SK-N-SH (cell line): ENCODE measurements around the gene DLL4.

Experiments
- EP300 ChIP-seq, 2 experiments: IDR thresholded peaks; 2 replicates each; pipeline versions ENCODE4 v1.4.0 to v1.6.1; 2012; ENCODE audit warnings: borderline replicate concordance in 1 of 2, low read depth in 1 of 2, low read length in 1 of 2
- EZH2phosphoT487 ChIP-seq: fragments of 200-600 bp; sonication (generic); IDR thresholded peaks from 2 replicates; pipeline ENCODE4 v1.6.1; 2017; ENCODE audit warnings: low read depth, mixed run types, mild to moderate bottlenecking, antibody characterized with exemption, moderate library complexity, borderline replicate concordance
- RFX5 ChIP-seq: IDR thresholded peaks from 2 replicates; pipeline ENCODE4 v1.6.1; 2012; ENCODE audit warnings: mild to moderate bottlenecking, improper control_type of control experiment, low read length
- YY1 ChIP-seq: IDR thresholded peaks from 2 replicates; pipeline ENCODE4 v1.4.0; 2012; ENCODE audit warnings: low read depth, mild to moderate bottlenecking
- TF ChIP-seq, protein P1 (sequence below): fragments of 200-600 bp; sonication (generic); IDR thresholded peaks from 2 replicates; pipeline ENCODE4 v1.6.1; 2017; ENCODE audit warnings: antibody characterized with exemption, mild to moderate bottlenecking, moderate library complexity
- TF ChIP-seq, protein P2 (sequence below): IDR thresholded peaks from 2 replicates; pipeline ENCODE4 v1.4.0; 2012; ENCODE audit warnings: low read depth
- TF ChIP-seq, protein P3 (sequence below): IDR thresholded peaks from 2 replicates; pipeline ENCODE4 v1.6.1; 2012; ENCODE audit warnings: mild to moderate bottlenecking, low read depth, low read length, moderate library complexity

DNA sequence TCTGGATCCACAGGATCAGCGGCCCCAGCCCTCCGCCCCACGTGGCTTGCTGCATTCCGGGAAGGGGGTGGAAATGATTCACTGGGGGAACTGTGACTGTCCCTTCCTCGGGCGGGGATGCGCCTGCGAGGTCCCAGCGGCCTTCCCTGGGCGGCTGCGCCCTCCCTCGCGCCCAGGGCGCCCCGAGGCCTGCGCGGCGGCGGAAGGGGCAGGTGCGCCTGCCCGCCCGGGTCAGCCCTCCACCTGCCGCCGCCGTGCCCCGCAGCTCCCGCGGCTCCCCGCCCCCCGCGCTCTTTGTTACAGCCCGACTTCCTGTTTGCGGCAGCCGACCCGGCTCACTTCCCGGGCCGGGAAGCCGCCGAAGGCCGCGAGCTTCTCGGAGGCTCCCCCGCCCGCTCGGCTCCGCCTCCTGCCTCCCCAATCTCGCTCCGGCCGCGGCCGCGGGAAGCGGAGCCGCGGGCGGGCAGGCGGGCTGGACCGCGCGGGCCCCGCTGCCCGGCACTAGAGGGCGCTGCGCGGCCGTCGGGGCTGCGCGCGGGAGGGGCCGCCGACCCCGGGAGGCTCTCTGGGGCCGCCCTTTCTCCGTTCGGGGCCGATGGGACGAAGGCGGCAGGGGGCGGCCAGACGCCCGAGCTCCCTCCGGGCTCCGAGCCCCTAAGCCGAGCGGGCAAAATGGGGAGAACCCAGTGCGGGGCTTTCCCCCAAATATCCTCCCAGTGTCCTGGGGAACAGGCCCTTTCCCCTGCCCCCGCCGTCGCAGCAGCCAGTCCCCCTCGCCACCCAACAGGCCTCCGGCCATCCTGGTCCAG, 12.6 kb downstream of the DLL4 start:
- TF ChIP-seq, protein P1, sequence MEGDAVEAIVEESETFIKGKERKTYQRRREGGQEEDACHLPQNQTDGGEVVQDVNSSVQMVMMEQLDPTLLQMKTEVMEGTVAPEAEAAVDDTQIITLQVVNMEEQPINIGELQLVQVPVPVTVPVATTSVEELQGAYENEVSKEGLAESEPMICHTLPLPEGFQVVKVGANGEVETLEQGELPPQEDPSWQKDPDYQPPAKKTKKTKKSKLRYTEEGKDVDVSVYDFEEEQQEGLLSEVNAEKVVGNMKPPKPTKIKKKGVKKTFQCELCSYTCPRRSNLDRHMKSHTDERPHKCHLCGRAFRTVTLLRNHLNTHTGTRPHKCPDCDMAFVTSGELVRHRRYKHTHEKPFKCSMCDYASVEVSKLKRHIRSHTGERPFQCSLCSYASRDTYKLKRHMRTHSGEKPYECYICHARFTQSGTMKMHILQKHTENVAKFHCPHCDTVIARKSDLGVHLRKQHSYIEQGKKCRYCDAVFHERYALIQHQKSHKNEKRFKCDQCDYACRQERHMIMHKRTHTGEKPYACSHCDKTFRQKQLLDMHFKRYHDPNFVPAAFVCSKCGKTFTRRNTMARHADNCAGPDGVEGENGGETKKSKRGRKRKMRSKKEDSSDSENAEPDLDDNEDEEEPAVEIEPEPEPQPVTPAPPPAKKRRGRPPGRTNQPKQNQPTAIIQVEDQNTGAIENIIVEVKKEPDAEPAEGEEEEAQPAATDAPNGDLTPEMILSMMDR, result peak; percentile 49
- TF ChIP-seq, protein P2, sequence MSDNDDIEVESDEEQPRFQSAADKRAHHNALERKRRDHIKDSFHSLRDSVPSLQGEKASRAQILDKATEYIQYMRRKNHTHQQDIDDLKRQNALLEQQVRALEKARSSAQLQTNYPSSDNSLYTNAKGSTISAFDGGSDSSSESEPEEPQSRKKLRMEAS, result peak; percentile 92
- no peak for TF ChIP-seq YY1
- TF ChIP-seq EP300 (IDR thresholded peaks at IDR 0.05; ENCODE audit: borderline replicate concordance in 1 of 2, low read depth in 1 of 2, low read length in 1 of 2), result no peak
- no peak for TF ChIP-seq RFX5
- TF ChIP-seq, protein P3, sequence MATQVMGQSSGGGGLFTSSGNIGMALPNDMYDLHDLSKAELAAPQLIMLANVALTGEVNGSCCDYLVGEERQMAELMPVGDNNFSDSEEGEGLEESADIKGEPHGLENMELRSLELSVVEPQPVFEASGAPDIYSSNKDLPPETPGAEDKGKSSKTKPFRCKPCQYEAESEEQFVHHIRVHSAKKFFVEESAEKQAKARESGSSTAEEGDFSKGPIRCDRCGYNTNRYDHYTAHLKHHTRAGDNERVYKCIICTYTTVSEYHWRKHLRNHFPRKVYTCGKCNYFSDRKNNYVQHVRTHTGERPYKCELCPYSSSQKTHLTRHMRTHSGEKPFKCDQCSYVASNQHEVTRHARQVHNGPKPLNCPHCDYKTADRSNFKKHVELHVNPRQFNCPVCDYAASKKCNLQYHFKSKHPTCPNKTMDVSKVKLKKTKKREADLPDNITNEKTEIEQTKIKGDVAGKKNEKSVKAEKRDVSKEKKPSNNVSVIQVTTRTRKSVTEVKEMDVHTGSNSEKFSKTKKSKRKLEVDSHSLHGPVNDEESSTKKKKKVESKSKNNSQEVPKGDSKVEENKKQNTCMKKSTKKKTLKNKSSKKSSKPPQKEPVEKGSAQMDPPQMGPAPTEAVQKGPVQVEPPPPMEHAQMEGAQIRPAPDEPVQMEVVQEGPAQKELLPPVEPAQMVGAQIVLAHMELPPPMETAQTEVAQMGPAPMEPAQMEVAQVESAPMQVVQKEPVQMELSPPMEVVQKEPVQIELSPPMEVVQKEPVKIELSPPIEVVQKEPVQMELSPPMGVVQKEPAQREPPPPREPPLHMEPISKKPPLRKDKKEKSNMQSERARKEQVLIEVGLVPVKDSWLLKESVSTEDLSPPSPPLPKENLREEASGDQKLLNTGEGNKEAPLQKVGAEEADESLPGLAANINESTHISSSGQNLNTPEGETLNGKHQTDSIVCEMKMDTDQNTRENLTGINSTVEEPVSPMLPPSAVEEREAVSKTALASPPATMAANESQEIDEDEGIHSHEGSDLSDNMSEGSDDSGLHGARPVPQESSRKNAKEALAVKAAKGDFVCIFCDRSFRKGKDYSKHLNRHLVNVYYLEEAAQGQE, result no peak
- TF ChIP-seq EZH2phosphoT487, result no peak
